Upper lobe of left lung (tissue), 4 donors: ENCODE measurements around the gene ZNF197.
"Not testable (repeated sequence)": the region's sequence is repeated elsewhere in the genome, so short reads cannot be mapped to it uniquely, and the experiment has no call there.

Source experiments
- CTCF ChIP-seq, 6 experiments: fragments of 450-650 bp in 4 of 6; fragments of 200-600 bp in 2 of 6; sonication (generic) in 2 of 6; IDR thresholded peaks; one replicate each; pipeline ENCODE4 v1.5.1; 2016 to 2019; ENCODE audit warnings: antibody characterized with exemption in 6 of 6
- EP300 ChIP-seq, 4 donors: sonication (generic); formaldehyde crosslinking; IDR thresholded peaks; one replicate each; pipeline ENCODE4 v1.5.1; 2017; ENCODE audit warnings: antibody characterized with exemption in 4 of 4, control low read depth in 2 of 4

- not testable (repeated sequence) for TF ChIP-seq CTCF, EP300 (IDR thresholded peaks at IDR 0.05)
Observed at GRCh38 chr3:44580971-44581370, 43.9 kb upstream of the ZNF197 start.
